K562 (cell line): ENCODE results near the gene RCSD1. TPM values are rescaled to one million over a fixed set of nuclear protein-coding genes. Genes with fewer than 3 reads are reported as not detected.

Source experiments
- ATAC-seq: fragments of 200-7000 bp; cut with Tn5 transposase; 3 replicates; pipeline ENCODE4 v1.9.1; 2020; ENCODE audit warnings: moderate library complexity
- BruUV-seq: library from RNA; stranded (reverse); fragments of 400-500 nt; replicated peaks from 2 replicates; lab custom pipeline; 2021; lab: Mats Ljungman, UMichigan
- CTCF ChIA-PET: fragments of 300-600 bp; formaldehyde crosslinking; extraction: SDS; loops from one replicate; lab custom pipeline; 2021; ENCODE audit warnings: low intra/inter-chr PET ratio; lab: Yijun Ruan, JAX
- POLR2A ChIA-PET: fragments of 300-600, 350-650 bp; sonication (Branson Sonifier 250); formaldehyde crosslinking; extraction: SDS; loops from one replicate; lab custom pipeline; 2021; ENCODE audit warnings: antibody characterized with exemption, inconsistent platforms; lab: Yijun Ruan, JAX
- DNase-seq, 4 experiments: peaks; one replicate each; pipeline versions ENCODE4 v3.0.0 to v3.0.0-alpha.2; 2011 to 2018; ENCODE audit warnings: low spot score in 3 of 4, mixed read lengths in 3 of 4; ENCODE audit errors: extremely low read depth in 1 of 4
- FAIRE-seq: peaks from 2 replicates; lab custom pipeline; 2011; peaks lifted over from hg19 to GRCh38; lab: Jason Lieb, UNC
- H2AFZ ChIP-seq: 2 replicates; pipeline ENCODE4 v1.6.0; 2011; ENCODE audit warnings: low read depth, low read length, control low read depth, inconsistent platforms
- H3K27ac ChIP-seq: fragments of 200-600 bp; 3 replicates; pipeline ENCODE4 v1.8.0; 2011; ENCODE audit warnings: low read depth, mild to moderate bottlenecking, control low read depth, inconsistent platforms, low read length, moderate library complexity, mixed read lengths; ENCODE audit errors: extremely low read depth
- H3K27me3 ChIP-seq, 2 experiments: fragments of 300-600 bp in 1 of 2; 2 replicates in 1 of 2; 3 replicates in 1 of 2; pipeline versions ENCODE4 v1.6.0 to v1.8.0; 2011; ENCODE audit warnings: inconsistent platforms in 2 of 2, low read length in 2 of 2, mild to moderate bottlenecking in 1 of 2, mixed read lengths in 1 of 2, moderate library complexity in 1 of 2; ENCODE audit not compliant: control insufficient read depth in 2 of 2, insufficient read depth in 2 of 2
- H3K36me3 ChIP-seq: fragments of 300-600 bp; 3 replicates; pipeline ENCODE4 v1.8.0; 2011; ENCODE audit warnings: mild to moderate bottlenecking, low read length, inconsistent platforms; ENCODE audit not compliant: control insufficient read depth, insufficient read depth
- H3K4me1 ChIP-seq, 2 experiments: fragments of 200-600 bp in 1 of 2; replicated peaks in 1 of 2; 2 replicates in 1 of 2; 3 replicates in 1 of 2; pipeline versions ENCODE4 v1.5.1 to v1.8.0; 2011; ENCODE audit warnings: inconsistent platforms in 2 of 2, low read length in 2 of 2, mild to moderate bottlenecking in 1 of 2, mixed read lengths in 1 of 2, moderate library complexity in 1 of 2; ENCODE audit not compliant: control insufficient read depth in 2 of 2, insufficient read depth in 2 of 2
- H3K4me2 ChIP-seq: 2 replicates; pipeline ENCODE4 v1.6.1; 2011; ENCODE audit warnings: low read length, control low read depth, inconsistent platforms, mixed read lengths; ENCODE audit not compliant: insufficient read depth
- H3K4me3 ChIP-seq: fragments of 200-600 bp; sonication (generic), shearing (Covaris generic); 2 replicates; pipeline ENCODE4 v1.5.1; 2016; ENCODE audit warnings: control low read depth, inconsistent platforms
- H3K79me2 ChIP-seq: fragments of 200-600 bp; 3 replicates; pipeline ENCODE4 v1.8.0; 2011; ENCODE audit warnings: low read length, inconsistent platforms; ENCODE audit not compliant: control insufficient read depth, insufficient read depth
- H3K9ac ChIP-seq, 2 experiments: 2 replicates each; pipeline versions ENCODE4 v1.6.0 to v1.6.1; 2011; ENCODE audit warnings: low read depth in 2 of 2, low read length in 2 of 2, control low read depth in 1 of 2, inconsistent platforms in 1 of 2, mild to moderate bottlenecking in 1 of 2, mixed read lengths in 1 of 2; ENCODE audit not compliant: insufficient read depth in 1 of 2
- H3K9me1 ChIP-seq: one replicate; pipeline ENCODE4 v1.6.0; 2011; ENCODE audit warnings: inconsistent platforms, mild to moderate bottlenecking, low read length, moderate library complexity; ENCODE audit not compliant: control insufficient read depth, insufficient read depth
- H3K9me3 ChIP-seq: replicated peaks from 2 replicates; pipeline ENCODE4 v1.5.1; 2011; ENCODE audit warnings: low read depth, low read length, inconsistent platforms; ENCODE audit not compliant: control insufficient read depth, insufficient read depth
- H4K20me1 ChIP-seq: replicated peaks from 2 replicates; pipeline ENCODE4 v1.6.1; 2011; ENCODE audit warnings: low read length, inconsistent platforms, mixed read lengths; ENCODE audit not compliant: control insufficient read depth, insufficient read depth
- CHD1 ChIP-seq: fragments of 200-600 bp; sonication (generic); IDR thresholded peaks from one replicate; pipeline ENCODE4 v1.6.1; 2012; ENCODE audit warnings: mild to moderate bottlenecking, moderate library complexity, low read length, inconsistent platforms
- KDM5B ChIP-seq: fragments of 200-600 bp; sonication (generic); IDR thresholded peaks from 2 replicates; pipeline ENCODE4 v1.6.1; 2012; ENCODE audit warnings: low read depth, mild to moderate bottlenecking, moderate library complexity, low read length, control low read depth, inconsistent platforms; ENCODE audit not compliant: insufficient replicate concordance
- KLF6 ChIP-seq: fragments of 250-450 bp; sonication (Bioruptor Pico); IDR thresholded peaks from 2 replicates; pipeline ENCODE4 v1.4.0; 2020; ENCODE audit warnings: mild to moderate bottlenecking, moderate library complexity, borderline replicate concordance
- MEIS2 ChIP-seq: fragments of 450-650 bp; IDR thresholded peaks from 2 replicates; pipeline ENCODE4 v1.6.1; 2014; ENCODE audit warnings: mild to moderate bottlenecking; ENCODE audit not compliant: partially characterized antibody
- ZFPM2 ChIP-seq: fragments of 250-450 bp; sonication (Bioruptor Pico); IDR thresholded peaks from 2 replicates; pipeline ENCODE4 v1.5.1; 2022; ENCODE audit warnings: mild to moderate bottlenecking
- ZNF696 ChIP-seq: fragments of 250-450 bp; sonication (Bioruptor Pico); conservative IDR thresholded peaks from 2 replicates; pipeline ENCODE4 v1.4.0; 2020; ENCODE audit warnings: mild to moderate bottlenecking, moderate library complexity
- WGBS: fragments of 100-300 bp; shearing (Covaris generic); methylation state at CpG from one replicate; pipeline ENCODE4 v1.1.6; 2016; ENCODE audit warnings: low coverage, mixed read lengths; ENCODE audit not compliant: insufficient coverage; ENCODE audit errors: missing lambda C conversion rate; 5-methylcytosine and 5-hydroxymethylcytosine counted together
- in situ Hi-C: fragments of 300-500 bp; cut with MboI; formaldehyde crosslinking; loops from 4 replicates; pipeline ENCODE4 v1.15.0; 2018; ENCODE audit warnings: inconsistent platforms, mixed read lengths
- intact Hi-C: fragments of 100-400 bp; cut with micrococcal nuclease; formaldehyde crosslinking; loops from 2 replicates; pipeline ENCODE4 v1.14.2; 2022
- polyA plus RNA-seq, 8 experiments: library from polyadenylated mRNA; depleted of rRNA in 4 of 8; stranded (reverse) in 5 of 8; unstranded in 3 of 8; fragments of >200 nt; fragmentation: Nextera tagmentation in 2 of 8; fragmentation: Illumina TruSeq in 1 of 8; extraction: Ambion mirVana in 2 of 8; extraction: Trizol in 1 of 8; gene quantifications; 2 replicates each; pipeline versions ENCODE4 v1.2.1 to v1.2.3, GENCODE V29; 2011 to 2014; ENCODE audit warnings: inconsistent platforms in 1 of 8, missing spikeins in 1 of 8
- total RNA-seq, 7 experiments: library from RNA; depleted of rRNA in 6 of 7; stranded (reverse); fragments of >200 nt in 6 of 7; fragmentation: Illumina TruSeq in 2 of 7; extraction: Trizol in 2 of 7; gene quantifications; 2 replicates each; pipeline versions ENCODE4 v1.2.1 to v1.2.3, GENCODE V29; 2011 to 2021; ENCODE audit warnings: low replicate concordance in 1 of 7
- TF ChIP-seq, protein P1 (sequence below), 3 experiments: fragments of 200-800 bp in 1 of 3; sonication (Bioruptor generic) in 1 of 3; sonication (generic) in 1 of 3; formaldehyde crosslinking in 1 of 3; IDR thresholded peaks; 2 replicates each; pipeline versions ENCODE4 v1.6.1 to v1.8.0; 2016 to 2022; ENCODE audit warnings: mild to moderate bottlenecking in 2 of 3, missing compliant biosample characterization in 2 of 3, missing genetic modification characterization in 2 of 3, missing genetic modification reagents in 1 of 3
- TF ChIP-seq, protein P2 (sequence below): fragments of 250-450 bp; sonication (Bioruptor Pico); IDR thresholded peaks from 2 replicates; pipeline ENCODE4 v1.9.0; 2021; ENCODE audit warnings: mild to moderate bottlenecking

Gene RCSD1
- total and polyA plus RNA-seq, 9 of the 15 experiments (the other 6 are each of a cell fraction or from before 2014, with no cell fraction given) = 7.8 to 69.8 (median 45.3) TPM

DNA sequence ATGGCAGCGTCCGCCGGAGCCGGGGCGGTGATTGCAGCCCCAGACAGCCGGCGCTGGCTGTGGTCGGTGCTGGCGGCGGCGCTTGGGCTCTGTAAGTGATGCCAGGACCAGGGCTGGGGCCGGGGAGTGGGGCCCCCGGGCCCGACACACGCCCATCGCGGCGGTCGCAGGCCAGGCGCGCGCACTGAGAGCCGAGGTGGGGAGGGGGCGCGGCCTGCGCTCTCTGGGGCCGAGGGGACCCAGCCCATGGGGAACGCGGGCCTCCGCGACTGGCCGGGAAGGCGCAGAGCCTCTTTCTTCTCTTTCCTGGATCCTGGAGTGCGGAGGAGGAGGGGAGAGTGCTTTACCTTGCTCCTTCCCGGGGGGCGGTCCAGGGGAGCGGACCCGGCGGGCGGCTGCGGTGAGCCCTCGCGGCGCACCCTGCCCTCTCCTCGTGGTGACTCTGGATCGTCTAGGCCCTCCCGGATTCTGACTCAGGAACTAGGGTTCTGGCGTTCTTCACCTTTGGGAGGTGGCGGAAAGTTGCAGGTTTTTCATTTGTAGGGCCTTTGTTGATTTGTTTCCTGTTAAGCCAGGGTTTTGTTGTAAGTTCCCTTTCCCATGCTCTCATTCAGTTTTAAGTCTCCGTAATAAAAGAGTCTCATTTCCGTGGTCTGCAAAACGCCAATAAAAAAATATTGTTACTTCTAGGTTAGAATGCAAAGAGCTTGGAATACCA lies 92.3 kb downstream of the RCSD1 start (continued):
- TF ChIP-seq ZNF696 (no peak), CHD1 (no peak)

DNA sequence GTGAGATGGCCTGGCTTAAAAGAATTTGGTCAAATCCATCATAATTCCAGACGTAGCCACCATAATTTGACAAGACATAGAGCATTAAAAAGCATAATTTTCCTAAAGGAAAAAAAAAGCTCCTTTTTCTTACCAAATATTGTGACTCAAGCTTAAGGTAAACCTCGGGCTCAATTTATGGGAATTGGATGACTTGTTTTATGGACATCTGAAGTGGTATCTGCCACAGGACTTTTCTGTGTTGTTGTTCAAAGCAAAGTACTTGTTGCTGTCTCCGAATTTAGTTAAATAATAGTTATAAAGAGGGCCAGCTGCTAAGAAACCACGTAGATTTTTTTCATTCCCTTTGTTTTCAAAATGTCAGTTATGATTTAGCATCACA lies 92.8 kb downstream of the RCSD1 start:
- CTCF ChIA-PET = no interaction called here
- WGBS = under 1% methylated on average over 4 of the region's 4 CpGs
- no peaks in the 10 kb centered on the region for H3K27me3 ChIP-seq
- peaks cover 7% of the 10 kb centered on the region for H3K9me1 ChIP-seq
- H3K4me3 ChIP-seq = peak overlapping the region; percentile 73
- no peak for TF ChIP-seq KLF6 (CRISPR knock-in tag)
- TF ChIP-seq, protein P1, sequence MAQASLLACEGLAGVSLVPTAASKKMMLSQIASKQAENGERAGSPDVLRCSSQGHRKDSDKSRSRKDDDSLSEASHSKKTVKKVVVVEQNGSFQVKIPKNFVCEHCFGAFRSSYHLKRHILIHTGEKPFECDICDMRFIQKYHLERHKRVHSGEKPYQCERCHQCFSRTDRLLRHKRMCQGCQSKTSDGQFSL (CRISPR knock-in tag; IDR thresholded peaks at IDR 0.05) = no peak
- TF ChIP-seq, protein P1 (tag; IDR thresholded peaks at IDR 0.05) = no peak
- TF ChIP-seq, protein P2, sequence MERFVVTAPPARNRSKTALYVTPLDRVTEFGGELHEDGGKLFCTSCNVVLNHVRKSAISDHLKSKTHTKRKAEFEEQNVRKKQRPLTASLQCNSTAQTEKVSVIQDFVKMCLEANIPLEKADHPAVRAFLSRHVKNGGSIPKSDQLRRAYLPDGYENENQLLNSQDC (CRISPR knock-in tag) = no peak
- peak; percentile 17 for TF ChIP-seq MEIS2
- no peak for TF ChIP-seq ZFPM2
- no peak for TF ChIP-seq KDM5B
- TF ChIP-seq, all 486 proteins: peak for 1
- DNase-seq = no peak
- intact Hi-C loops (loop anchor here (2.0 to 5.0 kb wide), 2 partner anchors 38 to 199 kb away; no protein-coding TSS in a partner anchor), in situ Hi-C loops (no loop called here)
- BruUV-seq = TSS peak; percentile 36
- Histone ChIP-seq H2AFZ (peak overlapping the region; percentile 95), H3K27ac (peak overlapping the region; percentile 65), H4K20me1 (peaks cover 10% of the 10 kb centered on the region; the same call in 1 of the 2 replicates), H3K9ac (peak overlapping the region in 1 of 2 experiments; percentile 78; a peak in 3 of 4 replicates), H3K4me2 (peak overlapping the region; percentile 86), H3K79me2 (peaks cover 56% of the 10 kb centered on the region), H3K36me3 (peaks cover 10% of the 10 kb centered on the region; the same call in 1 of the 3 replicates), H3K4me1 (peaks cover 26 to 37% of the 10 kb centered on the region in 2 experiments; a peak in 4 of 5 replicates), H3K9me3 (no peaks in the 10 kb centered on the region)
- FAIRE-seq = no peak
- POLR2A ChIA-PET = interaction anchor here (1.0 to 1.4 kb wide), 4 partner anchors 12 to 124 kb away, joined by 3 read pairs; no protein-coding TSS in a partner anchor
- ATAC-seq = no peak
